ENCODE results near the gene WBP4. TPM values are rescaled to one million over a fixed set of nuclear protein-coding genes. Genes with fewer than 3 reads are reported as not detected.
A peak's percentile ranks its signal among the peaks of the same experiment; 100 is the strongest.

The WBP4 gene
- polyA plus RNA-seq, 1 of the 3 experiments (the other 2 are of a cell fraction): 6.4 TPM

GRCh38 chr13:41019578-41020347, 41.5 kb upstream of the WBP4 start:
- no peak for TF ChIP-seq TCF12 (IDR thresholded peaks at IDR 0.05)
- TF ChIP-seq NFIC (IDR thresholded peaks at IDR 0.05; ENCODE audit: borderline replicate concordance): no peak
- no peak for TF ChIP-seq EZH2phosphoT487 (IDR thresholded peaks at IDR 0.05; ENCODE audit: borderline replicate concordance, low read depth)
- TF ChIP-seq RXRA (IDR thresholded peaks at IDR 0.05; ENCODE audit: borderline replicate concordance, low read depth): no peak
- no peak for TF ChIP-seq IRF3 (IDR thresholded peaks at IDR 0.05; ENCODE audit: low read depth, low read length)
- TF ChIP-seq, protein P1, sequence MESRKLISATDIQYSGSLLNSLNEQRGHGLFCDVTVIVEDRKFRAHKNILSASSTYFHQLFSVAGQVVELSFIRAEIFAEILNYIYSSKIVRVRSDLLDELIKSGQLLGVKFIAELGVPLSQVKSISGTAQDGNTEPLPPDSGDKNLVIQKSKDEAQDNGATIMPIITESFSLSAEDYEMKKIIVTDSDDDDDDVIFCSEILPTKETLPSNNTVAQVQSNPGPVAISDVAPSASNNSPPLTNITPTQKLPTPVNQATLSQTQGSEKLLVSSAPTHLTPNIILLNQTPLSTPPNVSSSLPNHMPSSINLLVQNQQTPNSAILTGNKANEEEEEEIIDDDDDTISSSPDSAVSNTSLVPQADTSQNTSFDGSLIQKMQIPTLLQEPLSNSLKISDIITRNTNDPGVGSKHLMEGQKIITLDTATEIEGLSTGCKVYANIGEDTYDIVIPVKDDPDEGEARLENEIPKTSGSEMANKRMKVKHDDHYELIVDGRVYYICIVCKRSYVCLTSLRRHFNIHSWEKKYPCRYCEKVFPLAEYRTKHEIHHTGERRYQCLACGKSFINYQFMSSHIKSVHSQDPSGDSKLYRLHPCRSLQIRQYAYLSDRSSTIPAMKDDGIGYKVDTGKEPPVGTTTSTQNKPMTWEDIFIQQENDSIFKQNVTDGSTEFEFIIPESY (IDR thresholded peaks at IDR 0.05; ENCODE audit: borderline replicate concordance, low read depth): no peak
- no peak for TF ChIP-seq USF1 (IDR thresholded peaks at IDR 0.05; ENCODE audit: borderline replicate concordance, low read depth)
- Histone ChIP-seq H3K4me1 (ENCODE audit: control insufficient read depth in 1 of 2, insufficient read depth in 2 of 2, low read depth in 1 of 2, low read length in 1 of 2) (peaks cover 0 to 11% of the 10 kb centered on the region in 2 experiments; a peak in 2 of 4 replicates), H3K4me2 (no peak overlapping the region), H3K9ac (no peak overlapping the region), H2AFZ (ENCODE audit: low read depth) (no peak overlapping the region), H3K9me3 (no peaks in the 10 kb centered on the region), H3K4me3 (ENCODE audit: low read depth in 2 of 2, low read length in 1 of 2) (no peak overlapping the region), H3F3A (replicated peaks; ENCODE audit: insufficient read depth) (peaks cover 11% of the 10 kb centered on the region), H3K27ac (ENCODE audit: low read depth in 2 of 2, low read length in 1 of 2) (no peak overlapping the region; a peak in 1 of 4 replicates), H3K79me2 (ENCODE audit: insufficient read depth) (peaks cover 15% of the 10 kb centered on the region; the same call in 1 of the 2 replicates), H4K20me1 (ENCODE audit: insufficient read depth) (no peaks in the 10 kb centered on the region; the same call in 1 of the 2 replicates), H3K36me3 (replicated peaks in 1 of 2; ENCODE audit: control insufficient read depth in 1 of 2, insufficient read depth in 2 of 2, low read length in 1 of 2) (no peaks in the 10 kb centered on the region), H3K27me3 (ENCODE audit: insufficient read depth) (no peaks in the 10 kb centered on the region), H3K9me2 (no peaks in the 10 kb centered on the region)
- ChIA-PET CTCF (interaction anchor here (0.9 to 2.0 kb wide), 3 partner anchors 8 to 230 kb away, joined by 4 to 8 read pairs (median 5); partner anchors contain the start of gene SLC25A15), POLR2A (no interaction called here)
- 87% methylated on average over 2 of the region's 2 CpGs for WGBS (ENCODE audit: low lambda C conversion rate)
- DNase-seq: peak; percentile 12

- Histone ChIP-seq H3K27ac (ENCODE audit: low read depth in 2 of 2, low read length in 1 of 2) (no peak overlapping the region), H2AFZ (ENCODE audit: low read depth) (no peak overlapping the region), H4K20me1 (ENCODE audit: insufficient read depth) (peaks cover 2% of the 10 kb centered on the region; the same call in 1 of the 2 replicates), H3K9ac (no peak overlapping the region), H3K36me3 (replicated peaks in 1 of 2; ENCODE audit: control insufficient read depth in 1 of 2, insufficient read depth in 2 of 2, low read length in 1 of 2) (peaks cover 0 to 3% of the 10 kb centered on the region in 2 experiments), H3K4me1 (ENCODE audit: control insufficient read depth in 1 of 2, insufficient read depth in 2 of 2, low read depth in 1 of 2, low read length in 1 of 2) (peaks cover 0 to 1% of the 10 kb centered on the region in 2 experiments; a peak in 2 of 4 replicates), H3K4me3 (ENCODE audit: low read depth in 2 of 2, low read length in 1 of 2) (no peak overlapping the region), H3K79me2 (ENCODE audit: insufficient read depth) (0 out of 2 replicates have a peak, but pooled peaks cover 23% of the 10 kb centered on the region), H3K9me2 (no peaks in the 10 kb centered on the region), H3K9me3 (no peaks in the 10 kb centered on the region), H3K4me2 (no peak overlapping the region), H3K27me3 (ENCODE audit: insufficient read depth) (no peaks in the 10 kb centered on the region), H3F3A (replicated peaks; ENCODE audit: insufficient read depth) (peaks cover 4% of the 10 kb centered on the region)
- WGBS (ENCODE audit: low lambda C conversion rate): 84% methylated on average over 4 of the region's 4 CpGs
- ChIA-PET POLR2A (no interaction called here), CTCF (interaction anchor here (0.9 to 1.2 kb wide), 2 partner anchors 28 to 104 kb away, joined by 3 read pairs; no protein-coding TSS in a partner anchor)
- no peak for DNase-seq
- no peak for TF ChIP-seq FOXJ3 (CRISPR knock-in tag; IDR thresholded peaks at IDR 0.05)
- no peak for TF ChIP-seq GATA2 (CRISPR knock-in tag; IDR thresholded peaks at IDR 0.05)
- TF ChIP-seq NFIC (IDR thresholded peaks at IDR 0.05; ENCODE audit: borderline replicate concordance): no peak
- TF ChIP-seq, protein P1 (IDR thresholded peaks at IDR 0.05; ENCODE audit: borderline replicate concordance, low read depth): no peak
- no peak for TF ChIP-seq FOSL2 (IDR thresholded peaks at IDR 0.05; ENCODE audit: borderline replicate concordance, low read depth)
- TF ChIP-seq POLR2AphosphoS5 (IDR thresholded peaks at IDR 0.05; ENCODE audit: low read depth, low read length): no peak
- TF ChIP-seq NRF1 (IDR thresholded peaks at IDR 0.05; ENCODE audit: low read depth, low read length): no peak
- TF ChIP-seq ELF1 (IDR thresholded peaks at IDR 0.05): no peak
- TF ChIP-seq SMC3 (IDR thresholded peaks at IDR 0.05; ENCODE audit: low read depth, low read length): no peak
- TF ChIP-seq RXRA (IDR thresholded peaks at IDR 0.05; ENCODE audit: borderline replicate concordance, low read depth): no peak
- TF ChIP-seq MEF2A (IDR thresholded peaks at IDR 0.05; ENCODE audit: borderline replicate concordance, low read depth): no peak
- TF ChIP-seq TAF1 (IDR thresholded peaks at IDR 0.05; ENCODE audit: borderline replicate concordance, low read depth, low read length): no peak
- TF ChIP-seq TCF12 (IDR thresholded peaks at IDR 0.05): no peak
- TF ChIP-seq, protein P2, sequence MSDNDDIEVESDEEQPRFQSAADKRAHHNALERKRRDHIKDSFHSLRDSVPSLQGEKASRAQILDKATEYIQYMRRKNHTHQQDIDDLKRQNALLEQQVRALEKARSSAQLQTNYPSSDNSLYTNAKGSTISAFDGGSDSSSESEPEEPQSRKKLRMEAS (IDR thresholded peaks at IDR 0.05; ENCODE audit: low read depth): no peak
- no peak for TF ChIP-seq IRF3 (IDR thresholded peaks at IDR 0.05; ENCODE audit: low read depth, low read length)
These were observed 35.8 kb upstream of the WBP4 start for GRCh38 chr13:41025518-41025917.
